Activated CD4-positive, alpha-beta T cell treated with anti-CD3 and anti-CD28 coated beads for 24 hours (primary cell): Measurements from ENCODE around the gene NTF4.
"Not testable (repeated sequence)": the region's sequence is repeated elsewhere in the genome, so short reads cannot be mapped to it uniquely, and the experiment has no call there.

Experiments used
- DNase-seq, 2 donors: peaks; one replicate each; pipeline ENCODE4 v3.0.0-alpha.2; 2020; ENCODE audit warnings: low read depth in 2 of 2

The NTF4 gene

DNA sequence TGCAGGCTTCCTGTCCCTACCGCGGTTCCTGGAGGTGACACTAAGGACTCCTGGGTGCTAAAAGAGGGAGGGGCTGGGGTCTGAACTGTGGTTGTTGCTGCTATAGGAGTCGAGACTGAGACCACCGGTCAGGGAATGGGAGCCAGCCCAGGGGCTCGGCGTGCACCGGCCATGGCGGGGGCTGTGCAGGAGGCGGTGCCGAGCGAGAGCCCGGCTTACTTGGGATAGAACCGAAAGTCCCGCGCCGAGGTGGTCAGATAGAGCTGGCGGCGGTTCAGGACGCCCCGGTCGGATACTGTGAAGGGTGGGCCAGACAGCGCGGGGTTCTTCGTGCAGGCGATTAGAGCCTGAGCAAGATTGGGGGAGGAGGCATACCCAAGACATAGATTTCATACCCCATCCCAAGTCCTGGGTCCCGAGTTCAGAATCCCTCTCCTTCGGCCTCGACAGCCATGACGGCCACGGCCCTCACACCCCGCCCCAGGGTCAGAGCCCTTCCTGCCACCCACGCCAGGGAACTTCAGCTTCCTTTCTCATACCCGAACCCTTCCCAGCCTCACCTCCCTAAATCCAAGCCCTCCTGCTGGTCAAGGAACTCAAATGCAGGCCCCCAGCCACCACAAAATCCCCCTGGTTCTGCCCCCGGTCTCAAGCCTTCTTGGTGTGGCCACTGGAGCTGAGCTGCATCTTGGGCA, 7.6 kb downstream of the NTF4 start:
- not testable (repeated sequence) for DNase-seq

DNA sequence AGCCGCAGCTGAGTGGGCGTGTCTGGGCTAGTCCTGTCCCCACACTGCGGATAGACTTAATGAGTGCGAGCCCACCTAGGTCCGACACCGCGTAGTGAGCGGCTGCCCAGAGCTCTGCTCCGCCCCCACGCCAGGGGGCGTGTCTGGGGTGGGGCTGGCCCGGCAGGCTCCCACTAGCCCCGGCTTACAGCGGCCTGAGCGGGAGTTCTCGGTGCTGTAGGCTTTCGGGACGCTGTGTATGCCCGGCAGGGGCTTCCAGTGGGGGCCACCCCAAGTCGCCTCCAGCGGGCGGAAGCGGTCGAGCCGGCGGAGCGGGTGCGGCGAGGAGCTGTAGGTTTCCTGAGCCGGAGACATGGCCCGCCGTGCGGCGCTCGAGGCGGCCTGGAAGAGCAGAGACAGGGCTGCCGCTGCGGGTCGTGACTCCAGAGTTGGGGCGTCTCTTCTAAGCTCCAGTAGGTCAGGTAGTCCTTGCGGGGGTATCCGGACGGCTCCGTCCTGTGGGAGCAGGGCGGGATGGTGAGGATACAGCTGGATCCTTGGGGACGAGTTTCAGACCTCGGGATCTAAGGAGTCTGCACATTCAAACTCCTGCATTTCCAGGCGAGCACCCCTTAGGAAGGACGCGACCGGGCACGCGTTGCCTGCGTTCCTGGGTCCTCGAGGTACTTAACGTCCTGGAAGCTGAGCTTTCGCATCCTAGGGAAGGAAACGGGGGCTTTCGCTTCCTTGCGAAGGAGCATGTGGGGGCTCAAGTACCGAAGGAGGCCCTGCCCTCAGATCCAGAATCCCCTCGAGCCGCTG, 8.3 kb downstream of the NTF4 start:
- peak; percentile 11 to 39 for DNase-seq

DNA sequence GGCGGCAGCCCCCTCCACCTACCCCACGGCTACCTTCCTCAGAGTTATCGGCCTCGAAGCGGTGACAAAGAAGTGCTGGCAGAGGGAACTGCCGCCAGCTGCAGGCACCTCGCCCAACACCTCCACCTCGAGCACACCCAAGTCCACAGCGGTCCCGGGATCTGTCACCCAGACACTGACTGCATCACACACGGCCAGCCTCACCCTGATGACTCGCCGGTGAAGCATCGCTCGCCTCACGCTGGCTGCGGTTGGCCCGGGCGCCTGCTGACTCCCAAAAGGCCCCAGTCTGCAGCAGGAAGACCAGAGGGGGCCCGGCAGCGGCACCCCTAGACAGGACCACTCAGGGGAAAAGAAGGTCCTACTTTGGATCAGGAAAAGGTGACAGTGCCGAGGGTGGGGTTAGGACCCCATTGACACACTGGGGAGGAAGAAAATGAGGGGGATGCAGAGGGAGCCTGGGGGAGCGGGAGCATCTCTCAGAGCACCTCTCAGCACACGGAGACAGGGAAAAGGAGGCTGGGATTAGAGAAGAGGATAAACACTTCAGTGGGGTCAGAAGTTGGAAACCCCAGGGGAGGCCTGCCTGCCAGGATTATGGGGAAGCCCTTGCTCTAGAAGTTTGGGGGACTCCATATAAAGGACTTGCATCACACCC, 14.1 kb downstream of the NTF4 start:
- DNase-seq = not testable (repeated sequence)

DNA sequence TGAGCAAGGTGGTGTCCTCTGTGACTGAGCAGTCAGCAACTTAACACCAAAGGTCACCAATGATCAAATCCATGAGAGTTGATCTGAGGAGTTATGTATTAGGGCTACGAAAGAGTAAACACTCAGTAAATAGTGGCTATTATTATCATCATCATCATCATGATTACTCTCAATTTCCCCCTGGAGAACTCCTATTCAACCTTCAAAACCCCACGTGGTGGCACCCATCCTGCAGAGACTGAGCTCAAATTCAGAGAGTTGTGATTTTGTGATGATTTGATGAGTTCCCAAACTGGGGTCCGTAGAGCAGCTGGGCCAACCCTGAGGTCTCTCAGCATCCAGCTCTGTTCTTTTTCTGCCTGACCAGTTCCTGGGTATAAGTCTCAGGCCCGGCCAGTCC, 14.8 kb downstream of the NTF4 start:
- DNase-seq = not testable (repeated sequence)

DNA sequence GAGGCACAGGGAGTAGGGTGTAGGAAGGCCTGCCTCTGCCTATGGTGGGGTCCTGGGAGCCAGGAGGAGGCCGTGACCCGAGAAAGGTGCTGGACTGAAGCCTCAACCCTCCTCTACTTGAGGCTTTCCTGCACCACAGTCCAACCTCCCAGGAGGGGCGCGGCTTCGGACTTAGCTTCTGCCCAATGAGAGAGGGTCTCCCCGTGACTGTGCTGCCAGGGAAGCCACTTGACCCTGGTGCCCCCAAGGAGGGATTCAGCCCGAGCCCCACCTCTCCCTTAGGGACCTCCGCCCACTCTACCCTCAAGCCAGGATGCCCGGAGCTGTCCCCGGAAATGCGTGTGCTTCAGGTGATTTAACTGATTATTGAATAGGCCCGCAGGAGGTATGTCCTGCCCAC, 15.6 kb downstream of the NTF4 start, which contains the start of gene CGB8:
Gene CGB8 (minus strand): TSS at position 101 of the 400 bp plus-strand sequence. CDS start 372 bp downstream, outside the sequence.
- DNase-seq = not testable (repeated sequence)

DNA sequence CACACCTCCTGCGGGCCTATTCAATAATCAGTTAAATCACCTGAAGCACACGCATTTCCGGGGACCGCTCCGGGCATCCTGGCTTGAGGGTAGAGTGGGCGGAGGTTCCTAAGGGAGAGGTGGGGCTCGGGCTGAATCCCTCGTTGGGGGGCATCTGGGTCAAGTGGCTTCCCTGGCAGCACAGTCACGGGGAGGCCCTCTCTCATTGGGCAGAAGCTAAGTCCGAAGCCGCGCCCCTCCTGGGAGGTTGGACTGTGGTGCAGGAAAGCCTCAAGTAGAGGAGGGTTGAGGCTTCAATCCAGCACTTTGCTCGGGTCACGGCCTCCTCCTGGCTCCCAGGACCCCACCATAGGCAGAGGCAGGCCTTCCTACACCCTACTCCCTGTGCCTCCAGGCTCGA, 21.1 kb downstream of the NTF4 start, which contains the start of gene CGB5:
Gene CGB5 (plus strand): TSS at position 301 of the 400 bp plus-strand sequence. CDS start 362 bp downstream, outside the sequence.
- not testable (repeated sequence) for DNase-seq

DNA sequence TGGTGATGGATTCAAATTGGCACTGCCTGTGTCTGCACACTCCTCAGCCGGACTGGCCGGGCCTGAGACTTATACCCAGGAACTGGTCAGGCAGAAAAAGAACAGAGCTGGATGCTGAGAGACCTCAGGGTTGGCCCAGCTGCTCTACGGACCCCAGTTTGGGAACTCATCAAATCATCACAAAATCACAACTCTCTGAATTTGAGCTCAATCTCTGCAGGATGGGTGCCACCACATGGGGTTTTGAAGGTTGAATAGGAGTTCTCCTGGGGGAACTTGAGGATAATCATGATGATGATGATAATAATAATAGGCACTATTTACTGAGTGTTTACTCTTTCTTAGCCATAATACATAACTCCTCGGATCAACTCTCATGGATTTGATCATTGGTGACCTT, 22.0 kb downstream of the NTF4 start:
- DNase-seq = not testable (repeated sequence)

DNA sequence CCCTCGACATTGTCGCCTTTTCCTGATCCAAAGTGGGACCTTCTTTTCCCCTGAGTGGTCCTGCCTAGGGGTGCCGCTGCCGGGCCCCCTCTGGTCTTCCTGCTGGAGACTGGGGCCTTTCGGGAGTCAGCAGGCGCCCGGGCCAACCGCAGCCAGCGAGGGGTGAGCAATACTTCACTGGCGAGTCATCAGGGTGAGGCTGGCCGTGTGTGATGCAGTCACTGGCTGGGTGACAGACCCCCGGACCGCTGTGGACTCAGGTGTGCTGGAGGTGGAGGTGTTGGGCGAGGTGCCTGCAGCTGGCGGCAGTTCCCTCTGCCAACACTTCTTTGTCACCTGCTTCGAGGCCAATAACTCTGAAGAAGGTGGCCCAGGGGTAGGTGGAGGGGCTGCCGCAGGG, 22.4 kb downstream of the NTF4 start:
- no peak for DNase-seq

DNA sequence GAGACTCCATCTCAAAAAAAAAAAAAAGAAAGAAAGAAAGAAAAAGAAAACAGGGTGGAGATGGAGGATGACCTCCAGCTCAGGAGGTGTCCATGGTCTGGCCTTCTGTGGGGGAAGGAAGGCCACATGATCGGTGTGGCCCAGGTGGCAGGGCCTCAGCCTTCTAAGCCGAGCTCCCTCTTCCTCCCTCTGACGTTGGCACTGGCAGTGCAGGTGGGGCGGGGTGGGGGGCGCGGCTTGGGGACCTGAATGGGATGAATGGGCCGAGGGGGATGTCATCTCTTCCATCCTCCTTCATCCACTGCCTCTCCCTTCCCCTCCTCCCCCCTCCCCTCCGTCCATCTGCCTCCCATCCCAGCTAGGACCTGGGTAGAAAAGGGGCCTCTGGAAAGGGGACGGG, 24.9 kb downstream of the NTF4 start:
- DNase-seq = not testable (repeated sequence)

DNA sequence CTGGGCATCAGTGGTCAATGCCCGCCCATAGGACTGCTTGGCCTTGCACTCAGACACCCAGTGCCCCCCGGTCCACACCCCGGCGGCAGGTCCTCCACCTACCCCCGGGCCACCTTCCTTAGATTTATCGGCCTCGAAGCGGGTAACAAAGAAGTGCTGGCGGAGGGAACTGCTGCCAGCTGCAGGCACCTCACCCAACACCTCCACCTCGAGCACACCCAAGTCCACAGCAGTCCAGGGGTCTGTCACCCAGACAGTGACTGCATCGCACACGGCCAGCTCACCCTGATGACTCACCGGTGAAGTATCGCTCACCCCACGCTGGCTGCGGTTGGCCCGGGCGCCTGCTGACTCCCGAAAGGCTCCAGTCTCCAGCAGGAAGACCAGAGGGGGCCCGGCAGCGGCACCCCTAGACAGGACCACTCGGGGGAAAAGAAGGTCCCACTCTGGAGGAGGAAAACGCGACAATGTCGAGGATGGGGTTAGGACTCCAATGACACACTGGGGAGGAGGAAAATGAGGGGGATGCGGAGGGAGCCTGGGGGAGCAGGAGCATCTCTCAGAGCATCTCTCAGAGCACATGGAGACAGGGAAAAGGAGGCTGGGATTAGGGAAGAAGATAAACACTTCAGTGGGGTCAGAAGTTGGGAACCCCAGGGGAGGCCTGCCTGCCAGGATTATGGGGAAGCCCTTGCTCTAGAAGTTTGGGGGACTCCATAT, 25.9 kb downstream of the NTF4 start:
- not testable (repeated sequence) for DNase-seq

DNA sequence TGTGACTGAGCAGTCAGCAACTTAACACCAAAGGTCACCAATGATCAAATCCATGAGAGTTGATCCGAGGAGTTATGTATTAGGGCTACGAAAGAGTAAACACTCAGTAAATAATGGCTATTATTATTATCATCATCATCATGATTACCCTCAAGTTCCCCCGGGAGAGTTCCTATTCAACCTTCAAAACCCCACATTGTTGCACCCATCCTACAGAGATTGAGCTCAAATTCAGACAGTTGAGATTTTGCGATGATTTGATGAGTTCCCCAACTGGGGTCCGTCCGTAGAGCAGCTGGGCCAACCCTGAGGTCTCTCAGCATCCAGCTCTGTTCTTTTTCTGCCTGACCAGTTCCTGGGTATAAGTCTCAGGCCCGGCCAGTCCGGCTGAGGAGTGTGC, 26.5 kb downstream of the NTF4 start:
- DNase-seq = not testable (repeated sequence)

DNA sequence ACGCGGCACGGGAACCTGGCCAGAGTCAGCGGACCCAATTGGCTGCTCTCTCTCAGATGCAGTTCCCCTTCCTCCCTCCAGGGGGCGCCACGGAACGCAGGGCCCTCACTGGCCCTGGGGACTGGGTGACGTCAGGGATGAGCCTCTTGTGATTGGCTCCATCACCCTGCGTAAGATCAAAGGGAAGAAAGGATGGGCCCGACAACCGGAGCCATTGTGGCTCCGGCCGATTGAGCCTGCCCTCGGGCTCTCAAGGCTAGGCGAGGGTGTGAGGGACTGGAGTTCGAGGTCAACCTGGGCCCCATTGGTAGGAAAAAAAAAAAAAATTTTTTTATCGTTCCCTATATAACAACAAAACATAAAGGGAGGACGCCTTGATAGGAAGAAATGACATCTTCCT, 27.8 kb downstream of the NTF4 start, which contains the start of gene CGB1:
Gene CGB1 (minus strand): TSS at position 81 of the 400 bp plus-strand sequence. CDS start 184 bp downstream, outside the sequence.
- peak in 1 of 2 donors; percentile 37 for DNase-seq

DNA sequence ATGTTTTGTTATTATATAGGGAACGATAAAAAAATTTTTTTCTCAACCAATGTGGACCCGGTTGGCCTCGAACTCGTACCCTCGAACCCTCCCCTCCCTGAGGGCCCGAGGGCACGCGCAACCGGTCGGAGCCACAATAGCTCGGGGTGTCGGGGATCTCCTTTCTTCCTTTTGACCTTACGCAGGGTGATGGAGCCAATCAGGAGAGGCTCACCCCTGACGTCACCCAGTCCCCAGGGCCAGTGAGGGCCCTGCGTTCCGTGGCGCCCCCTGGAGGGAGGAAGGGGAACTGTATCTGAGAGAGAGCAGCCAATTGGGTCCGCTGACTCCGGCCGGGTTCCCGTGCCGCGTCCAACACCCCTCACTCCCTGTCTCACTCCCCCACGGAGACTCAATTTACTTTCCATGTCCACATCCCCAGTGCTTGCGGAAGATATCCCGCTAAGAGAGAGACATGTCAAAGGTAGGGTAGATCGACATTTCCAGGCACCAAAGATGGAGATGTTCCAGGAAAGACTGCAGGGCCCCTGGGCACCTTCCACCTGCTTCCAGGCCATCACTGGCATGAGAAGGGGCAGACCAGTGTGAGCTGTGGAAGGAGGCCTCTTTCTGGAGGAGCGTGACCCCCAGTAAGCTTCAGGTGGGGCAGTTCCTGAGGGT, 32.8 kb downstream of the NTF4 start, which contains the start of gene CGB2:
Gene CGB2 (plus strand): TSS at position 249 of the 660 bp plus-strand sequence. CDS start 206 bp downstream, at position 455.
- DNase-seq = peak; percentile 58 to 73

DNA sequence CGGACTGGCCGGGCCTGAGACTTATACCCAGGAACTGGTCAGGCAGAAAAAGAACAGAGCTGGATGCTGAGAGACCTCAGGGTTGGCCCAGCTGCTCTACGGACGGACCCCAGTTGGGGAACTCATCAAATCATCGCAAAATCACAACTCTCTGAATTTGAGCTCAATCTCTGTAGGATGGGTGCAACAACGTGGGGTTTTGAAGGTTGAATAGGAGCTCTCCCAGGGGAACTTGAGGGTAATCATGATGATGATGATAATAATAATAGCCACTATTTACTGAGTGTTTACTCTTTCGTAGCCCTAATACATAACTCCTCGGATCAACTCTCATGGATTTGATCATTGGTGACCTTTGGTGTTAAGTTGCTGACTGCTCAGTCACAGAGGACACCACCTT, 34.3 kb downstream of the NTF4 start:
- not testable (repeated sequence) for DNase-seq

DNA sequence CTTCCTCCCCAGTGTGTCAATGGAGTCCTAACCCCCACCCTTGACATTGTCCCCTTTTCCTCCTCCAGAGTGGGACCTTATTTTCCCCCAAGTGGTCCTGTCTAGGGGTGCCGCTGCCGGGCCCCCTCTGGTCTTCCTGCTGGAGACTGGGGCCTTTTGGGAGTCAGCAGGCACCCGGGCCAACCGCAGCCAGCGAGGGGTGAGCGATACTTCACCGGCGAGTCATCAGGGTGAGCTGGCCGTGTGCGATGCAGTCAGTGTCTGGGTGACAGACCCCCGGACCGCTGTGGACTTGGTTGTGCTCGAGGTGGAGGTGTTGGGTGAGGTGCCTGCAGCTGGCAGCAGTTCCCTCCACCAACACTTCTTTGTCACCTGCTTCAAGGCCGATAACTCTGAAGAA, 34.9 kb downstream of the NTF4 start:
- not testable (repeated sequence) for DNase-seq

DNA sequence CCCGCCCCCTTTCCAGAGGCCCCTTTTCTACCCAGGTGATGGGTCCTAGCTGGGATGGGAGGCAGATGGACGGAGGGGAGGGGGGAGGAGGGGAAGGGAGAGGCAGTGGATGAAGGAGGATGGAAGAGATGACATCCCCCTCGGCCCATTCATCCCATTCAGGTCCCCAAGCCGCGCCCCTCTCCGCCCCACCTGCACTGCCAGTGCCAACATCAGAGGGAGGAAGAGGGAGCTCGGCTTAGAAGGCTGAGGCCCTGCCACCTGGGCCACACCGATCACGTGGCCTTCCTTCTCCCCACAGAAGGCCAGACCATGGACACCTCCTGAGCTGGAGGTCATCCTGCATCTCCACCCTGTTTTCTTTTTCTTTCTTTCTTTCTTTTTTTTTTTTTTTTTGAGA, 35.9 kb downstream of the NTF4 start:
- DNase-seq = not testable (repeated sequence)

DNA sequence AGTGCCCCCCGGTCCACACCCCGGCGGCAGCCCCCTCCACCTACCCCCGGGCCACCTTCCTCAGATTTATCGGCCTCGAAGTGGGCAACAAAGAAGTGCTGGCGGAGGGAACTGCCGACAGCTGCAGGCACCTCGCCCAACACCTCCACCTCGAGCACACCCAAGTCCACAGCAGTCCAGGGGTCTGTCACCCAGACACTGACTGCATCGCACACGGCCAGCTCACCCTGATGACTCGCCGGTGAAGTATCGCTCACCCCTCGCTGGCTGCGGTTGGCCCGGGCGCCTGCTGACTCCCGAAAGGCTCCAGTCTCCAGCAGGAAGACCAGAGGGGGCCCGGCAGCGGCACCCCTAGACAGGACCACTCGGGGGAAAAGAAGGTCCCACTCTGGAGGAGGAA, 39.0 kb downstream of the NTF4 start:
- DNase-seq = not testable (repeated sequence)

DNA sequence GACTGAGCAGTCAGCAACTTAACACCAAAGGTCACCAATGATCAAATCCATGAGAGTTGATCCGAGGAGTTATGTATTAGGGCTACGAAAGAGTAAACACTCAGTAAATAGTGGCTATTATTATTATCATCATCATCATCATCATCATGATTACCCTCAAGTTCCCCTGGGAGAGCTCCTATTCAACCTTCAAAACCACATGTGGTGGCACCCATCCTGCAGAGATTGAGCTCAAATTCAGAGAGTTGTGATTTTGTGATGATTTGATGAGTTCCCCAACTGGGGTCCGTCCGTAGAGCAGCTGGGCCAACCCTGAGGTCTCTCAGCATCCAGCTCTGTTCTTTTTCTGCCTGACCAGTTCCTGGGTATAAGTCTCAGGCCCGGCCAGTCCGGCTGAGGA, 39.5 kb downstream of the NTF4 start:
- DNase-seq = not testable (repeated sequence)

DNA sequence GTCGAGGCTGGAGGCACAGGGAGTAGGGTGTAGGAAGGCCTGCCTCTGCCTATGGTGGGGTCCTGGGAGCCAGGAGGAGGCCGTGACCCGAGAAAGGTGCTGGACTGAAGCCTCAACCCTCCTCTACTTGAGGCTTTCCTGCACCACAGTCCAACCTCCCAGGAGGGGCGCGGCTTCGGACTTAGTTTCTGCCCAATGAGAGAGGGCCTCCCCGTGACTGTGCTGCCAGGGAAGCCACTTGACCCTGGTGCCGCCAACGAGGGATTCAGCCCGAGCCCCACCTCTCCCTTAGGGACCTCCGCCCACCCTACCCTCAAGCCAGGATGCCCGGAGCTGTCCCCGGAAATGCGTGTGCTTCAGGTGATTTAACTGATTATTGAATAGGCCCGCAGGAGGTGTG, 40.4 kb downstream of the NTF4 start, which contains the start of gene CGB3:
Gene CGB3 (minus strand): TSS at position 101 of the 400 bp plus-strand sequence. CDS start 362 bp downstream, outside the sequence.
- DNase-seq = not testable (repeated sequence)

DNA sequence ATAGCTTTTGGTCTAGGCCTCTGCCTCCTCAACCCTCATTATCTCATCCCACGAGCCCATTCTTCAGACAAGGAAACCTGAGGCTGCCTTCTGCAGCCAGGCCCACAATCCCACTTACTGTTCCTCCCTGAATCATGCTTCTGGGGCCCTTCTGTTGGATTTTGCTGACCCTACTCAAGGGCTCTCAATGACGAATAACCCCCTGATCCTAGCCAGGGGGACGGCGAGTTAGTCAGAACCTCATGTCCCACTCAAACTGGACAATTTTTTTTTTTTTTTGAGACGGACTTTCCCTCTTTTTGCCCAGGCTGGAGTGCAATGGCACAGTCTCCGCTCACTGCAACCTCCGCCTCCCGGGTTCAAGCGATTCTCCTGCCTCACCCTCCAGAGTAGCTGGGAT, 42.5 kb downstream of the NTF4 start:
- DNase-seq = no peak
